RWPE2 (cell line): ENCODE measurements around the gene COX6B2.

Source experiments
- ATAC-seq: fragments of 200-7000 bp; cut with Tn5 transposase; 3 replicates; pipeline ENCODE4 v1.9.1; 2021; ENCODE audit warnings: low read depth
- DNase-seq: peaks from one replicate; pipeline ENCODE4 v3.0.0-alpha.2; 2020; ENCODE audit warnings: low spot score
- H3K27ac ChIP-seq: fragments of 450-650 bp; 2 replicates; pipeline ENCODE4 v1.5.1; 2017; ENCODE audit warnings: mild to moderate bottlenecking; ENCODE audit not compliant: poor library complexity, severe bottlenecking
- H3K27me3 ChIP-seq: fragments of 250-450 bp; sonication (Bioruptor Pico); 2 replicates; pipeline ENCODE4 v1.5.1; 2021; ENCODE audit warnings: mild to moderate bottlenecking, moderate library complexity; ENCODE audit not compliant: insufficient read depth, poor library complexity, severe bottlenecking
- H3K36me3 ChIP-seq: fragments of 250-450 bp; sonication (Bioruptor Pico); 2 replicates; pipeline ENCODE4 v1.5.1; 2020; ENCODE audit warnings: low read depth, mild to moderate bottlenecking, moderate library complexity
- H3K4me1 ChIP-seq: fragments of 250-450 bp; sonication (Bioruptor Pico); 2 replicates; pipeline ENCODE4 v1.5.1; 2021; ENCODE audit warnings: mild to moderate bottlenecking, moderate library complexity; ENCODE audit not compliant: insufficient read depth, poor library complexity, severe bottlenecking
- H3K4me3 ChIP-seq: fragments of 250-450 bp; sonication (Bioruptor Pico); 2 replicates; pipeline ENCODE4 v1.5.1; 2021; ENCODE audit warnings: mild to moderate bottlenecking, moderate library complexity; ENCODE audit not compliant: severe bottlenecking
- H3K9me3 ChIP-seq: fragments of 250-450 bp; sonication (Bioruptor Pico); 2 replicates; pipeline ENCODE4 v1.5.1; 2021; ENCODE audit warnings: mild to moderate bottlenecking, moderate library complexity; ENCODE audit not compliant: severe bottlenecking
- CTCF ChIP-seq: fragments of 450-650 bp; IDR thresholded peaks from one replicate; pipeline ENCODE4 v1.5.1; 2017; ENCODE audit warnings: mild to moderate bottlenecking, moderate library complexity; ENCODE audit not compliant: poor library complexity, severe bottlenecking

The COX6B2 gene

GRCh38 chr19:55353803-55354697 lies 469 bp downstream of the COX6B2 start:
- Histone ChIP-seq H3K36me3 (no peaks in the 10 kb centered on the region), H3K4me3 (peak overlapping the region; percentile 34), H3K27ac (peak overlapping the region; percentile 41), H3K9me3 (no peaks in the 10 kb centered on the region), H3K4me1 (peaks cover 13% of the 10 kb centered on the region), H3K27me3 (no peaks in the 10 kb centered on the region)
- no peak for TF ChIP-seq CTCF
- DNase-seq = peak; percentile 70
- ATAC-seq = peak; percentile 71

- ATAC-seq = peak; percentile 7; the same call in 2 of the 3 replicates
- Histone ChIP-seq H3K4me1 (peaks cover 13% of the 10 kb centered on the region), H3K36me3 (no peaks in the 10 kb centered on the region), H3K27me3 (no peaks in the 10 kb centered on the region), H3K27ac (no peak overlapping the region), H3K4me3 (peak overlapping the region; percentile 34), H3K9me3 (no peaks in the 10 kb centered on the region)
- DNase-seq = no peak
- TF ChIP-seq CTCF = no peak
Observed at GRCh38 chr19:55353356-55353802, 1.1 kb downstream of the COX6B2 start.

- no peak for TF ChIP-seq CTCF
- no peaks in the 10 kb centered on the region for H3K36me3 ChIP-seq
- no peaks in the 10 kb centered on the region for H3K27me3 ChIP-seq
- H3K4me1 ChIP-seq = peaks cover 13% of the 10 kb centered on the region
- no peak for DNase-seq
- ATAC-seq = no peak
- H3K4me3 ChIP-seq = no peak overlapping the region
- no peaks in the 10 kb centered on the region for H3K9me3 ChIP-seq
- no peak overlapping the region for H3K27ac ChIP-seq
Observed at GRCh38 chr19:55352549-55353145, 1.9 kb downstream of the COX6B2 start.

- H3K27me3 ChIP-seq = no peaks in the 10 kb centered on the region
- H3K4me1 ChIP-seq = peaks cover 13% of the 10 kb centered on the region
- peak overlapping the region; percentile 10 for H3K27ac ChIP-seq
- no peaks in the 10 kb centered on the region for H3K9me3 ChIP-seq
- TF ChIP-seq CTCF = no peak
- DNase-seq (peak; percentile 88), ATAC-seq (peak; percentile 64)
- no peak overlapping the region for H3K4me3 ChIP-seq
- H3K36me3 ChIP-seq = no peaks in the 10 kb centered on the region
Observed at GRCh38 chr19:55352040-55352439, 2.5 kb downstream of the COX6B2 start.
